OCI-LY3 (cell line): ENCODE measurements around the gene TMEM31.

Source experiments
- H2AFZ ChIP-seq: fragments of 200-600, 300-600 bp; shearing (Covaris generic); 2 replicates; pipeline ENCODE4 v1.6.0; 2014; ENCODE audit warnings: antibody characterized with exemption, low read depth, low read length
- H3K27ac ChIP-seq: fragments of 200-600, 300-600 bp; sonication (generic); 2 replicates; pipeline ENCODE4 v1.5.1; 2014; ENCODE audit warnings: mild to moderate bottlenecking, low read length, moderate library complexity, mixed read lengths
- H3K27me3 ChIP-seq: fragments of 200-600, 300-600 bp; sonication (generic); 2 replicates; pipeline ENCODE4 v1.6.1; 2014; ENCODE audit warnings: low read depth, low read length, mixed read lengths
- H3K36me3 ChIP-seq: fragments of 200-600, 300-600 bp; sonication (generic); replicated peaks from 2 replicates; pipeline ENCODE3; 2014; ENCODE audit warnings: low read depth, low read length, mixed read lengths
- H3K4me1 ChIP-seq: fragments of 300-600, 200-600 bp; sonication (generic); 2 replicates; pipeline ENCODE4 v1.6.1; 2014; ENCODE audit warnings: low read length, mixed read lengths
- H3K4me2 ChIP-seq: fragments of 200-600, 300-600 bp; sonication (generic); 2 replicates; pipeline ENCODE4 v1.6.1; 2014; ENCODE audit warnings: low read length, mixed read lengths
- H3K4me3 ChIP-seq: fragments of 300-600, 200-600 bp; sonication (generic); 2 replicates; pipeline ENCODE4 v1.5.1; 2014; ENCODE audit warnings: antibody characterized with exemption, mild to moderate bottlenecking, low read length, moderate library complexity
- H3K79me2 ChIP-seq: fragments of 300-600, 200-600 bp; shearing (Covaris generic); 2 replicates; pipeline ENCODE4 v1.6.1; 2014; ENCODE audit warnings: mild to moderate bottlenecking, low read length, mixed read lengths
- H3K9ac ChIP-seq: fragments of 300-600, 200-600 bp; shearing (Covaris generic); 2 replicates; pipeline ENCODE4 v1.6.0; 2014; ENCODE audit warnings: mild to moderate bottlenecking, low read length, moderate library complexity
- H3K9me3 ChIP-seq: fragments of 200-600, 300-600 bp; shearing (Covaris generic); 2 replicates; pipeline ENCODE4 v1.6.1; 2014; ENCODE audit warnings: low read length, mixed read lengths; ENCODE audit not compliant: insufficient read depth
- H4K20me1 ChIP-seq: fragments of 200-600, 300-600 bp; sonication (generic); 2 replicates; pipeline ENCODE4 v1.6.1; 2016; ENCODE audit warnings: low read length, mixed read lengths; ENCODE audit not compliant: insufficient read depth
- CTCF ChIP-seq: fragments of 200-600, 300-600 bp; sonication (generic); IDR thresholded peaks from 2 replicates; pipeline ENCODE4 v1.5.1; 2014; ENCODE audit warnings: antibody characterized with exemption, low read length, low read depth
- EZH2phosphoT487 ChIP-seq: fragments of 200-600 bp; shearing (Covaris generic); IDR thresholded peaks from 2 replicates; pipeline ENCODE4 v1.6.1; 2018; ENCODE audit warnings: antibody characterized with exemption, mixed run types, low read depth

The TMEM31 gene

GRCh38 chrX:103729015-103729414, 18.3 kb downstream of the TMEM31 start:
- H3K9me3 ChIP-seq = no peaks in the 10 kb centered on the region
- no peak for TF ChIP-seq EZH2phosphoT487
- no peak for TF ChIP-seq CTCF
- H3K36me3 ChIP-seq = no peaks in the 10 kb centered on the region
- H3K27ac ChIP-seq = no peak overlapping the region
- H3K79me2 ChIP-seq = no peaks in the 10 kb centered on the region
- peaks cover 13% of the 10 kb centered on the region; the same call in 1 of the 2 replicates for H3K27me3 ChIP-seq
- H3K9ac ChIP-seq = no peak overlapping the region
- H3K4me2 ChIP-seq = no peak overlapping the region
- H2AFZ ChIP-seq = no peak overlapping the region
- no peak overlapping the region for H3K4me3 ChIP-seq
- no peaks in the 10 kb centered on the region for H4K20me1 ChIP-seq
- no peaks in the 10 kb centered on the region for H3K4me1 ChIP-seq

GRCh38 chrX:103730147-103730795, 19.6 kb downstream of the TMEM31 start:
- Histone ChIP-seq H3K27me3 (peaks cover 17% of the 10 kb centered on the region; the same call in 1 of the 2 replicates), H3K36me3 (no peaks in the 10 kb centered on the region), H2AFZ (no peak overlapping the region), H3K4me1 (no peaks in the 10 kb centered on the region), H3K9ac (no peak overlapping the region), H4K20me1 (no peaks in the 10 kb centered on the region), H3K79me2 (no peaks in the 10 kb centered on the region), H3K4me2 (no peak overlapping the region), H3K4me3 (no peak overlapping the region), H3K27ac (no peak overlapping the region), H3K9me3 (no peaks in the 10 kb centered on the region)
- no peak for TF ChIP-seq CTCF
- no peak for TF ChIP-seq EZH2phosphoT487

- no peaks in the 10 kb centered on the region for H3K79me2 ChIP-seq
- no peaks in the 10 kb centered on the region for H4K20me1 ChIP-seq
- no peak overlapping the region for H2AFZ ChIP-seq
- H3K9ac ChIP-seq = no peak overlapping the region
- H3K4me2 ChIP-seq = no peak overlapping the region
- H3K27me3 ChIP-seq = peaks cover 17% of the 10 kb centered on the region; the same call in 1 of the 2 replicates
- no peaks in the 10 kb centered on the region for H3K4me1 ChIP-seq
- no peak overlapping the region for H3K27ac ChIP-seq
- H3K9me3 ChIP-seq = no peaks in the 10 kb centered on the region
- H3K36me3 ChIP-seq = no peaks in the 10 kb centered on the region
- TF ChIP-seq CTCF (no peak), EZH2phosphoT487 (no peak)
- no peak overlapping the region for H3K4me3 ChIP-seq
These were observed 20.2 kb downstream of the TMEM31 start for GRCh38 chrX:103730796-103731493.

- no peaks in the 10 kb centered on the region for H4K20me1 ChIP-seq
- H3K36me3 ChIP-seq = no peaks in the 10 kb centered on the region
- H2AFZ ChIP-seq = no peak overlapping the region
- no peaks in the 10 kb centered on the region for H3K79me2 ChIP-seq
- no peak for TF ChIP-seq CTCF
- no peak for TF ChIP-seq EZH2phosphoT487
- no peaks in the 10 kb centered on the region for H3K9me3 ChIP-seq
- no peak overlapping the region for H3K9ac ChIP-seq
- no peak overlapping the region for H3K4me3 ChIP-seq
- H3K27me3 ChIP-seq = peaks cover 17% of the 10 kb centered on the region; the same call in 1 of the 2 replicates
- H3K4me1 ChIP-seq = peaks cover 2% of the 10 kb centered on the region; the same call in 1 of the 2 replicates
- H3K27ac ChIP-seq = no peak overlapping the region
- no peak overlapping the region for H3K4me2 ChIP-seq
These were observed 22.3 kb downstream of the TMEM31 start for GRCh38 chrX:103733017-103733416.
